Trophoblast cell (in vitro differentiated cells and primary cell): Measurements from ENCODE around the gene CTPS2.
"Not testable (repeated sequence)": the region's sequence is repeated elsewhere in the genome, so short reads cannot be mapped to it uniquely, and the experiment has no call there.

Experiments
- DNase-seq, 2 donors: peaks; one replicate each; pipeline ENCODE4 v3.0.0-alpha.2; 2016
- H2AFZ ChIP-seq: 2 replicates; pipeline ENCODE4 v1.6.1; 2013; ENCODE audit warnings: low read length, moderate library complexity, mild to moderate bottlenecking; ENCODE audit not compliant: insufficient read depth, poor library complexity
- H2AK5ac ChIP-seq: 2 replicates; pipeline ENCODE4 v1.6.1; 2013; ENCODE audit warnings: mild to moderate bottlenecking, low read length
- H2BK120ac ChIP-seq: 2 replicates; pipeline ENCODE4 v1.6.1; 2013; ENCODE audit warnings: low read length, mild to moderate bottlenecking, moderate library complexity; ENCODE audit not compliant: insufficient read depth, poor library complexity
- H2BK12ac ChIP-seq: 2 replicates; pipeline ENCODE4 v1.6.1; 2013; ENCODE audit warnings: mild to moderate bottlenecking, low read length, moderate library complexity
- H2BK5ac ChIP-seq: 2 replicates; pipeline ENCODE4 v1.6.1; 2013; ENCODE audit warnings: low read length, low read depth, moderate library complexity, mild to moderate bottlenecking; ENCODE audit not compliant: poor library complexity
- H3K14ac ChIP-seq: 2 replicates; pipeline ENCODE4 v1.6.1; 2013; ENCODE audit warnings: mild to moderate bottlenecking, low read length
- H3K18ac ChIP-seq: 2 replicates; pipeline ENCODE4 v1.6.1; 2013; ENCODE audit warnings: mild to moderate bottlenecking, low read length
- H3K23ac ChIP-seq: 2 replicates; pipeline ENCODE4 v1.6.1; 2013; ENCODE audit warnings: low read length
- H3K27ac ChIP-seq: 2 replicates; pipeline ENCODE4 v1.5.1; 2013; ENCODE audit warnings: low read depth, mild to moderate bottlenecking, inconsistent platforms, low read length, moderate library complexity
- H3K27me3 ChIP-seq: 2 replicates; pipeline ENCODE4 v1.6.1; 2013; ENCODE audit warnings: inconsistent platforms, mild to moderate bottlenecking, low read length, moderate library complexity; ENCODE audit not compliant: insufficient read depth
- H3K36me3 ChIP-seq, 2 experiments: 1 replicate in 1 of 2; 2 replicates in 1 of 2; pipeline ENCODE4 v1.6.1; 2013; ENCODE audit warnings: low read length in 2 of 2, mild to moderate bottlenecking in 2 of 2, moderate library complexity in 1 of 2; ENCODE audit not compliant: insufficient read depth in 2 of 2, control insufficient read depth in 1 of 2
- H3K4ac ChIP-seq: 2 replicates; pipeline ENCODE4 v1.6.1; 2013; ENCODE audit warnings: low read depth, mild to moderate bottlenecking, low read length, moderate library complexity
- H3K4me1 ChIP-seq, 2 experiments: 1 replicate in 1 of 2; 2 replicates in 1 of 2; pipeline ENCODE4 v1.6.1; 2013; ENCODE audit warnings: low read length in 2 of 2, mild to moderate bottlenecking in 2 of 2, moderate library complexity in 1 of 2; ENCODE audit not compliant: insufficient read depth in 2 of 2, control insufficient read depth in 1 of 2
- H3K4me2 ChIP-seq: 2 replicates; pipeline ENCODE4 v1.6.1; 2013; ENCODE audit warnings: inconsistent platforms, mild to moderate bottlenecking, low read length, moderate library complexity
- H3K4me3 ChIP-seq: 2 replicates; pipeline ENCODE4 v1.5.1; 2013; ENCODE audit warnings: mild to moderate bottlenecking, low read depth, low read length, inconsistent platforms
- H3K79me1 ChIP-seq: one replicate; pipeline ENCODE4 v1.6.1; 2013; ENCODE audit warnings: low read length
- H3K79me2 ChIP-seq: 2 replicates; pipeline ENCODE4 v1.6.1; 2013; ENCODE audit warnings: low read length, mild to moderate bottlenecking; ENCODE audit not compliant: control insufficient read depth, insufficient read depth, poor library complexity
- H3K9ac ChIP-seq: 2 replicates; pipeline ENCODE4 v1.6.1; 2013; ENCODE audit warnings: mild to moderate bottlenecking, low read length
- H3K9me3 ChIP-seq: 2 replicates; pipeline ENCODE4 v1.6.1; 2013; ENCODE audit warnings: low read depth, mild to moderate bottlenecking, control low read depth, inconsistent platforms, low read length; ENCODE audit not compliant: insufficient read depth
- H4K12ac ChIP-seq: 2 replicates; pipeline ENCODE4 v1.6.1; 2013; ENCODE audit warnings: low read depth, mild to moderate bottlenecking, low read length, moderate library complexity
- H4K8ac ChIP-seq: 2 replicates; pipeline ENCODE4 v1.6.1; 2013; ENCODE audit warnings: low read depth, mild to moderate bottlenecking, low read length, moderate library complexity
- H4K91ac ChIP-seq: one replicate; pipeline ENCODE4 v1.6.1; 2013; ENCODE audit warnings: low read depth, mild to moderate bottlenecking, low read length, moderate library complexity
- WGBS: extraction: QIAGEN DNeasy Blood & Tissue Kit; methylation state at CpG from one replicate; pipeline ENCODE4 v1.1.7; 2013; ENCODE audit warnings: missing lambda C conversion rate; ENCODE audit not compliant: insufficient read length, insufficient coverage; ENCODE audit errors: extremely low coverage; 5-methylcytosine and 5-hydroxymethylcytosine counted together

Gene CTPS2

DNA sequence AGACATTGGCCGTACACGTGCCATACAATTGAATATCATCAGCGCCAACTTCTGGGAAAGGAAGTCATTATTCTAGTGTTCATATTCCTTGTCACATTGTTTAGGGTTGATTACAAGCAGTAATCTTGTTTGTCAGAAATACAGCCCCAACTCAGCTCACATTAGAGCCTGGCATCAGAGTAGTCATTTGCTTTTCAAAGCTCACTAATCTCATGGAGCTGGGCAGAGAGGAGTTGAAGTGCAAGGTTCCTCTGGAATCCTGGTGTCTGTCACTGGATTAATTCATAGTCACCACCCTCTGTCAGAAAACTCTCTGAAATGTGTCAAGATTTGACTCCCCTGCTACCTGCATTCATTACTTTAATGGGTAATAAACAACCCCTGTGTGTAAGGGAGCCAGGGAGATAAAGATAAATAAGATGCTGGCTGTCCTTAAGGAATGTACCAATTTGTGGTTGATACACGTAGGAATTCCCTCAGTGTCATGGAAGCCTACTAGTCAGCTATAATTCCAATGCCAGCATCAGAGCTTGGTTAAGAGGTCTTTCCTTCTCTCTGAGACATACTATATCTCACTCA is 106.2 kb downstream of the CTPS2 start:
- peak; percentile 34 to 69 for DNase-seq
- Histone ChIP-seq H4K91ac (no peak overlapping the region), H3K4me3 (no peak overlapping the region), H3K4ac (no peak overlapping the region), H3K23ac (no peak overlapping the region), H3K27ac (no peak overlapping the region), H3K14ac (no peak overlapping the region), H4K12ac (no peak overlapping the region), H3K79me2 (no peaks in the 10 kb centered on the region), H3K9ac (no peak overlapping the region), H2AK5ac (no peak overlapping the region), H3K4me2 (no peak overlapping the region), H2AFZ (no peak overlapping the region), H4K8ac (no peak overlapping the region), H3K27me3 (no peaks in the 10 kb centered on the region), H2BK12ac (no peak overlapping the region), H3K18ac (no peak overlapping the region), H3K9me3 (no peaks in the 10 kb centered on the region), H3K4me1 (no peaks in the 10 kb centered on the region), H2BK5ac (no peak overlapping the region), H2BK120ac (no peak overlapping the region), H3K79me1 (no peaks in the 10 kb centered on the region), H3K36me3 (peaks cover 0 to 3% of the 10 kb centered on the region in 2 experiments)
- no CpG with 5 or more reads among the region's 4 CpGs for WGBS

DNA sequence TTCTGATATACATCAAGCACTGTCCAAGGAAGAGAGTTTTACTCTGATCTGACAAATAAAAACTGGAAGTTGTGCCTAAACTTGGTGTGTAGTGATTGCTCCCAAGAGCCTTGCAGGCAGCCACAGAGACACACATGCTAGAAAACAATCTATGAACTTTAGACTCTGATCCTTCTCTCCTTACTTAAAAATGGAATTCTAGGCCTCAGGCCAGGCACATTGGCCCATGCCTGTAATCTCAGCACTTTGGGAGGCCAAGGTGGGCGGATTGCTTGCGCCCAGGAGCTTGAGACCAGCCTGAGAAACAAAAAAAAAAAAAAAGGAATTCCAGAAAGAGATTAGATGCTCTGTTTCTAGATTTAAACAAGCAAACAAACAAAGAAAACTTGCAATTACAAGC is 108.1 kb downstream of the CTPS2 start:
- H4K91ac ChIP-seq: no peak overlapping the region
- H3K9ac ChIP-seq: no peak overlapping the region
- no peaks in the 10 kb centered on the region for H3K79me1 ChIP-seq
- no CpG with 5 or more reads among the region's 2 CpGs for WGBS
- H3K27me3 ChIP-seq: no peaks in the 10 kb centered on the region
- no peak overlapping the region for H2AK5ac ChIP-seq
- no peak overlapping the region for H3K27ac ChIP-seq
- H3K4me3 ChIP-seq: no peak overlapping the region
- no peaks in the 10 kb centered on the region for H3K4me1 ChIP-seq
- H3K23ac ChIP-seq: no peak overlapping the region
- no peaks in the 10 kb centered on the region for H3K79me2 ChIP-seq
- no peak overlapping the region for H2BK5ac ChIP-seq
- no peak overlapping the region for H4K12ac ChIP-seq
- H3K4me2 ChIP-seq: no peak overlapping the region
- peaks cover 0 to 5% of the 10 kb centered on the region in 2 experiments for H3K36me3 ChIP-seq
- H2BK120ac ChIP-seq: no peak overlapping the region
- no peak overlapping the region for H4K8ac ChIP-seq
- DNase-seq: peak; percentile 1 to 42
- no peak overlapping the region for H3K14ac ChIP-seq
- H3K4ac ChIP-seq: no peak overlapping the region
- H3K9me3 ChIP-seq: no peaks in the 10 kb centered on the region
- H2BK12ac ChIP-seq: no peak overlapping the region
- no peak overlapping the region for H2AFZ ChIP-seq
- no peak overlapping the region for H3K18ac ChIP-seq

DNA sequence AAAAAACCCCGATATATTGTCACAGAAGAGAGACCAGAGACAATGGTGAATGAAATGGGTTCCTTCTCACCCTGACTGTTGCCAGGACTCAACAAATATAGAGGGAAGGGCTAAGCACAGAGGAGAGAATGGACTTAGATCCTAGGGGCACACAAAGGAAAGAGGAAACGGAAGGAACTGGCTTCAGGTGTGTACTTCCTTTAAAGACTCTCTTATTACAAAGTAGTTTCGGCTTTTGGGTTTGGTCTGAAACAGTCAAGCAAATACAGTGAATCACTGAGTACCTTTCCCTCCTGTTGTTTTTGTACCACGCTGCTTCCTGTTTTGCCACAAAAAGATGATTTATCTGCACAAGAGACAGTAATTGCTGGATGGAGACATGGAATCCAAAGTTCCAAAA is 108.6 kb downstream of the CTPS2 start:
- Histone ChIP-seq H3K18ac (no peak overlapping the region), H2BK120ac (no peak overlapping the region), H3K4me3 (no peak overlapping the region), H3K79me2 (no peaks in the 10 kb centered on the region), H3K36me3 (peaks cover 0 to 5% of the 10 kb centered on the region in 2 experiments), H3K9ac (no peak overlapping the region), H3K4me2 (no peak overlapping the region), H4K91ac (no peak overlapping the region), H3K27me3 (no peaks in the 10 kb centered on the region), H2BK12ac (no peak overlapping the region), H2AK5ac (no peak overlapping the region), H3K27ac (no peak overlapping the region), H3K9me3 (no peaks in the 10 kb centered on the region), H3K79me1 (no peaks in the 10 kb centered on the region), H4K12ac (no peak overlapping the region), H3K4ac (no peak overlapping the region), H2BK5ac (no peak overlapping the region), H3K23ac (no peak overlapping the region), H2AFZ (no peak overlapping the region), H3K4me1 (no peaks in the 10 kb centered on the region), H3K14ac (no peak overlapping the region), H4K8ac (no peak overlapping the region)
- WGBS: no CpG with 5 or more reads among the region's 4 CpGs
- no peak for DNase-seq

DNA sequence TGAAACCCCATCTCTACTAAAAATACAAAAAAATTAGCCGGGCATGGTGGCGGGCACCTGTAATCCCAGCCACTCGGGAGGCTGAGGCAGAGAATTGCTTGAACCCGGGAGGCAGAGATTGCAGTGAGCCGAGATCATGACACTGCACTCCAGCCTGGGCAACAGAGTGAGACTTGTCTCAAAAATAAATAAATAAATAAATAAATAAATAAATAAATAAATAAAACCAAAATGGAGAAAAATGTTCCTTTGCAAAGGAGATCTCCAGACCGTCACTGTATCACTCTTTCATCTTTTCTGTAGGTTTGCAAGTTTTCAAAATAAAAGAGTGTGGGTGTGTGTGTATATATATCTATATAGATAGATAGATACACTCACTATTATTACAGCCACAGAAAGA is 109.2 kb downstream of the CTPS2 start:
- not testable (repeated sequence) for H3K18ac ChIP-seq, H3K36me3 ChIP-seq, H3K23ac ChIP-seq, H3K79me1 ChIP-seq, H3K4me3 ChIP-seq, H3K79me2 ChIP-seq, H2BK5ac ChIP-seq, H3K14ac ChIP-seq, H2BK120ac ChIP-seq, H2BK12ac ChIP-seq, H3K27me3 ChIP-seq, H3K4me2 ChIP-seq, H2AFZ ChIP-seq, H4K12ac ChIP-seq, H2AK5ac ChIP-seq, H4K8ac ChIP-seq, DNase-seq, H3K9ac ChIP-seq, H3K9me3 ChIP-seq, H3K4ac ChIP-seq, H3K4me1 ChIP-seq, H3K27ac ChIP-seq, H4K91ac ChIP-seq
- no CpG with 5 or more reads among the region's 6 CpGs for WGBS
